Amygdala (tissue), 56 donors: ENCODE data around the gene MAB21L3.

Source experiments
- DNase-seq, 56 donors: peaks; one replicate each; lab custom pipeline; 2025; lab: John Stamatoyannopoulos, UW

MAB21L3 gene

GRCh38 chr1:116110567-116111523 lies at the start of gene MAB21L3:
MAB21L3 (plus strand) TSS chr1:116111399; CDS start chr1:116112616, 1,217 bp downstream.
- DNase-seq, result no peak

GRCh38 chr1:116062201-116062600 lies 49.0 kb upstream of the MAB21L3 start:
- DNase-seq, result no peak

- DNase-seq, result no peak
Observed at GRCh38 chr1:116064616-116065015, 46.6 kb upstream of the MAB21L3 start.

- DNase-seq, result no peak
Observed at GRCh38 chr1:116066868-116067565, 44.2 kb upstream of the MAB21L3 start.

GRCh38 chr1:116067566-116067890 lies 43.7 kb upstream of the MAB21L3 start:
- no peak for DNase-seq

GRCh38 chr1:116075575-116075974 lies 35.6 kb upstream of the MAB21L3 start:
- DNase-seq, result no peak

GRCh38 chr1:116075990-116076389 lies 35.2 kb upstream of the MAB21L3 start:
- no peak for DNase-seq

GRCh38 chr1:116076831-116077230 lies 34.4 kb upstream of the MAB21L3 start:
- no peak for DNase-seq

GRCh38 chr1:116078699-116079223 lies 32.4 kb upstream of the MAB21L3 start:
- no peak for DNase-seq

- DNase-seq, result no peak
Observed at GRCh38 chr1:116087628-116088027, 23.6 kb upstream of the MAB21L3 start.

GRCh38 chr1:116089870-116090269 lies 21.3 kb upstream of the MAB21L3 start:
- no peak for DNase-seq

GRCh38 chr1:116091083-116091482 lies 20.1 kb upstream of the MAB21L3 start:
- DNase-seq, result no peak

- no peak for DNase-seq
Observed at GRCh38 chr1:116092752-116093489, 18.3 kb upstream of the MAB21L3 start.

GRCh38 chr1:116095027-116095426 lies 16.2 kb upstream of the MAB21L3 start:
- no peak for DNase-seq

- no peak for DNase-seq
Observed at GRCh38 chr1:116096013-116096618, 15.1 kb upstream of the MAB21L3 start.

- DNase-seq, result no peak
Observed at GRCh38 chr1:116097626-116098025, 13.6 kb upstream of the MAB21L3 start.

GRCh38 chr1:116099379-116099778 lies 11.8 kb upstream of the MAB21L3 start:
- no peak for DNase-seq

- DNase-seq, result no peak
Observed at GRCh38 chr1:116099919-116100318, 11.3 kb upstream of the MAB21L3 start.

GRCh38 chr1:116104667-116105066 lies 6.5 kb upstream of the MAB21L3 start:
- no peak for DNase-seq

GRCh38 chr1:116105996-116106395 lies 5.2 kb upstream of the MAB21L3 start:
- no peak for DNase-seq
